HG03139 (cell line): Measurements from ENCODE around the gene NOL4.
A peak's percentile ranks its signal among the peaks of the same experiment; 100 is the strongest.
"Not testable (repeated sequence)": the region's sequence is repeated elsewhere in the genome, so short reads cannot be mapped to it uniquely, and the experiment has no call there.

Experiments used
- ATAC-seq: cut with Tn5 transposase; IDR thresholded peaks from one replicate; pipeline ENCODE4 v1.9.1; 2021; ENCODE audit not compliant: unreplicated experiment

NOL4 gene, protein sequence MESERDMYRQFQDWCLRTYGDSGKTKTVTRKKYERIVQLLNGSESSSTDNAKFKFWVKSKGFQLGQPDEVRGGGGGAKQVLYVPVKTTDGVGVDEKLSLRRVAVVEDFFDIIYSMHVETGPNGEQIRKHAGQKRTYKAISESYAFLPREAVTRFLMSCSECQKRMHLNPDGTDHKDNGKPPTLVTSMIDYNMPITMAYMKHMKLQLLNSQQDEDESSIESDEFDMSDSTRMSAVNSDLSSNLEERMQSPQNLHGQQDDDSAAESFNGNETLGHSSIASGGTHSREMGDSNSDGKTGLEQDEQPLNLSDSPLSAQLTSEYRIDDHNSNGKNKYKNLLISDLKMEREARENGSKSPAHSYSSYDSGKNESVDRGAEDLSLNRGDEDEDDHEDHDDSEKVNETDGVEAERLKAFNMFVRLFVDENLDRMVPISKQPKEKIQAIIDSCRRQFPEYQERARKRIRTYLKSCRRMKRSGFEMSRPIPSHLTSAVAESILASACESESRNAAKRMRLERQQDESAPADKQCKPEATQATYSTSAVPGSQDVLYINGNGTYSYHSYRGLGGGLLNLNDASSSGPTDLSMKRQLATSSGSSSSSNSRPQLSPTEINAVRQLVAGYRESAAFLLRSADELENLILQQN

GRCh38 chr18:34224423-34225217, at the start of gene NOL4:
Gene NOL4 (minus strand): TSS chr18:34224913. CDS start chr18:34223253, 1,660 bp downstream.
- no peak for ATAC-seq

GRCh38 chr18:34266029-34266428, 41.3 kb upstream of the NOL4 start:
- ATAC-seq = not testable (repeated sequence)

- no peak for ATAC-seq
Observed at GRCh38 chr18:34261865-34262780, 37.4 kb upstream of the NOL4 start.

- no peak for ATAC-seq
Observed at GRCh38 chr18:34258176-34258575, 33.5 kb upstream of the NOL4 start.

GRCh38 chr18:34251919-34252318, 27.2 kb upstream of the NOL4 start:
- no peak for ATAC-seq

DNA sequence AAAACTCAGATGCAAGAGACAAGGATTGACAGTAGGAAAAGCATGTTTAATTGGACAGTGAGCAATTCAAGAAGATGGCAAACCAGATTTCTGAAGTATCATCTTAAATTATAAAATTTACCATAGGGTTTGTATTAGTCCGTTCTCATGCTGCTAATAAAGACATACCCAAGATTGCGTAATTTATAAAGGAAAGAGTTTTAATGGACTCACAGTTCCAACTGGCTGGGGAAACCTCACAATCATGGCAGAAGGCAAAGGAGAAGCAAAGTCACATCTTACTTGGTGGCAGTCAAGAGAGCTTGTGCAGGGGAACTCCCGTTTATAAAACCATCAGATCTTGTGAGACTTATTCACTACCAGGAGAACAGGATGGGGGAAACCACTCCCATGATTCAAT, 24.0 kb upstream of the NOL4 start:
- no peak for ATAC-seq

DNA sequence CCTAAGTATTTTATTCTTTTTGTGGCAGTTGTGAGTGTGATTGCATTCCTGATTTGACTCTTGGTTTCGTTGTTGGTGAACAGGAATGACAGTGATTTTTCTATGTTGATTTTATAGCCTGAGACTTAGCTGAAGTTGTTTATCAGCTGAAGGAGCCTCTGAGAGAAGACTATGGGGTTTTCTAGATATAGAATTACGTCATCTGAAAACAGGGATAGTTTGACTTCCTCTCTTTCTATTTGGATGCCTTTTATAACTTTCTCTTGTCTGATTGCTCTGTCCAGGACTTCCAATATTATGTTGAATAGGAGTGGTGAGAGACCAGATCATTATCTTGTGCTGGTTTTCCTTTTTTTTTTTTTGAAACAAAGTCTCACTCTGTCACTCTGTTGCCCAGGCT, 18.0 kb upstream of the NOL4 start:
- no peak for ATAC-seq

DNA sequence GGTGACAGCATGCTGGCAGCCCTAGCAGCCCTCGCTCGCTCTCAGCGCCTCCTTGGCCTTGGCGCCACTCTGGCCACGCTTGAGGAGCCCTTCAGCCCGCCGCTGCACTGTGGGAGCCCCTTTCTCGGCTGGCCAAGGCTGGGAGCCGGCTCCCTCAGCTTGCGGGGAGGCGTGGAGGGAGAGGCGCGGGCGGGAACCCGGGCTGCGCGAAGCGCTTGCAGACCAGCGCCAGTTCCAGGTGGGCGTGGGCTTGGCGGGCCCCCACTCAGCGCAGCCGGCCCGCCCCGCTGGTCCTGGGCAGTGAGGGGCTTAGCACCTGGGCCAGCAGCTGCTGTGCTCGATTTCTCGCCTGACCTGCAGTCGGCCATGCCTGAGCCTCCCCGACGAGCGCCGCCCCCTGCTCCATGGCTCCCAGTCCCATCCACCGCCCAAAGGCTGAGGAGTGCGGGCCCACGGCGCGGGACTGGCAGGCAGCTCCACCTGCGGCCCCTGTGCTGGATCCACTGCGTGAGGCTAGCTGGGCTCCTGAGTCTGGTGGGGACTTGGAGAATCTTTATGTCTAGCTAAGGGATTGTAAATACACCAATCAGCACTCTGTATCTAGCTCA, 9.2 kb upstream of the NOL4 start:
- ATAC-seq = not testable (repeated sequence)

GRCh38 chr18:34225218-34225553, 473 bp upstream of the NOL4 start:
- ATAC-seq = no peak

GRCh38 chr18:34223893-34224422, 755 bp downstream of the NOL4 start:
- ATAC-seq = no peak

DNA sequence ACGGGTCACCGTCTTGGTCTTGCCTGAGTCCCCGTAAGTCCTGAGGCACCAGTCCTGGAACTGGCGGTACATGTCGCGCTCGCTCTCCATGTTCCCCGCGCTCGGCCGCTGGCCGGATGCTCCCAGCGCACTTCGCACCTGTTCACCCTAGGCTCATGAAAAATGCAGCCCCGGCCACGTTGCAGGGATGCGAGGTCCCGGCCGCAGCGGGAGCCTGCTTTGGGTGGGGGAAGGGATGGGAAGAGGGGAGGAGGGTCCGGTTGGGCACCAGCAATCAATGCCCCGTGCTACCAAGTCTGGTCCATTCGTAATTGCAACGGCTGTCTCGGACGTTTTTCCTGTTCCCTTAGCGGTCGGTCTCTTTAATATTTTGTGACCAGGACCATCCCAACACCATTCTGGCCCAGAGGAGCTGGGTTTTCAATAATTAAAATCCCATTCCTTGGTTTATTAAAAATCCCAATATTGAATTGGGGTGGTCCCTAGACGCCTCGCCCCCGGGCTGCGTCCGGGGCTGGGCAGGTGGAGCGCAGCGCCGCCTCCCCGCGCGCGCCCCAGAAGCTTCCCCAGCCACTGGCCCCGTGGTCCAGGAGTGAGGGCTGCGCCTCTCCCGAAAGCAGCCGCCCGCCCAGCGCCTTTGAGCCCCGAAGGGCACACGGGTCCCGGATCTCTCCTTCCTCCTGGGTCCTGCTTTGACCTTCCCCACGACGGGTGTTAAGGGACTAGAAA, 1.4 kb downstream of the NOL4 start:
- ATAC-seq = no peak

GRCh38 chr18:34222307-34223163, 2.2 kb downstream of the NOL4 start:
- peak; percentile 55 for ATAC-seq

DNA sequence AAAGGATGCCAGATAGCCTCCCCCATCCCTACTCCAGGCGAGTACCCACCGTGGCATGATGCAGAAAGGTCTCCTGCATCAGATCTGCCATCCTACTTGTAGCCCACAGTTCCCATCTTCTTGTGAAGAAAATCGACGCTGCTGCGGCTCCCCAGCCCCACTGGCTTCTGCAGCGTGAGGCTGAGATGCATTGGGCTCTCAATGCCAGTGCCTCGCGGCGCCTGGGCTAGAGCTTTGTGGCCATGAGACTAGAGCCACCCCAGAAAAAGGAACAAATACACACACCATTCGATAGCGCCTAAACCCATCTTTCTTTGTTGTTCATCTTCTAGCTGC, 2.8 kb downstream of the NOL4 start:
- no peak for ATAC-seq

- ATAC-seq = no peak
Observed at GRCh38 chr18:34220081-34220815, 4.5 kb downstream of the NOL4 start.

DNA sequence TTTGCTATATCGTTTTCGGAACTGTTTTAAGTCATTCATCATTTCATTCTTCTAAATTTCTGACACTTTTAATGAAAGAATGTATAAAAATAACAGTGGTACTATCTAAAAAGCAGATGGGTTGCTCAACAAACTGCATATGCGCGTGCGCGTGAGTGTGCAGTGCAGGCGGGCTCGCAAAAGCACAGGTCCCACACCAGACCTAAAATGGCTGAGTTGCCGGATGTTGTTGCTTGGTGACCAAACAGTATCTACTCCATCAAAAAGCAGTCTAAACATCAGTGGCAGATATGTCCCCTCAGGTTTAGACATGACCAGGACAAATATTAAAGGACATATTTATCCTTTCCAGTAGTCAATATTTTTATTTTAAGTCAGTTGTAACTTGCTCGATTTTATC, 5.1 kb downstream of the NOL4 start:
- no peak for ATAC-seq

DNA sequence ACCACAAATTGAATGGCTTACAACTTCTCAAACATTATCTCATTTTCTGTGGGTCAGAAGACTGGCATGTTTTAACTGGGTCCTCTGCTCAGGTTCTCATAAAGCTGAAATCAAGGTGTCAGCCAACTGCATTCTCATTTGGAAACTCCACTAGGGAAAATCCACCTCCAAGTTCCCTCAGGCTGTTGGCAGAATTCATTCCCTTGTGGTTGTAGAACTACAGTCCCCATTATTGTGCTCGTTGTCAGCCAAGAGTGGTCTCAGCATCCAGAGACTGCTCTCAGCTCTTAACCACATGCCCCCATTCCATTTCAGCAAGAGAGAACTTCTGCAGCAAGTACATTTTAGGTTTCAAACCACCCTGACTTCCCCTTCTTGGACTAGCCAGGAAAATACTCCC, 12.2 kb downstream of the NOL4 start:
- ATAC-seq = no peak

DNA sequence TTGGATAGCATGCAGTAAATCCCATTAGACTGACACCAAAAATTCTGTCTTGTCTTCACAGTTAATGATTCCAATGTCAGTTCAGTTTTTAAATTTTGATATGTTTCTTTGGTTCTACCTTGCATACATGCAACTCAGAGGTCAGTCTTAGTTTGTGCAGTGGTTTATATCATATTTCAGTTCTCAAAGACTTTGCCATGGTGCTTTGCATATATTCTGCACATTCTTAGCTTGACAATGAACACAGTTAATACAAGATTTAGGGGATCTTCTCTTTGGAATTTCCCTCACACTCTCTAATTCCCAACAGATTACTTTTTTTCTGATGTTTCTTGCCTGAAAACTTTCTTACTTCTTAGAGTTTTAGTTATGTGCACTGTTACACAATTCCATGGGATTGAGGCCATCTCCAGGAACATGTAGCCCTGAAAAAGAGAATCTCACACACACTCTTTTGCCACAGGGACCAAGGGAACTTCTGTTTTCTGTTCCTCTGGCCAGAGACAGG, 17.3 kb downstream of the NOL4 start:
- ATAC-seq = no peak

GRCh38 chr18:34203866-34204265, 20.8 kb downstream of the NOL4 start:
- ATAC-seq = no peak
